GM19395 (cell line): Measurements from ENCODE around the gene TAGLN2.

Source experiments
- ATAC-seq: cut with Tn5 transposase; IDR thresholded peaks from one replicate; pipeline ENCODE4 v1.9.1; 2021; ENCODE audit warnings: mild to moderate bottlenecking, moderate library complexity; ENCODE audit not compliant: unreplicated experiment

TAGLN2 gene

DNA sequence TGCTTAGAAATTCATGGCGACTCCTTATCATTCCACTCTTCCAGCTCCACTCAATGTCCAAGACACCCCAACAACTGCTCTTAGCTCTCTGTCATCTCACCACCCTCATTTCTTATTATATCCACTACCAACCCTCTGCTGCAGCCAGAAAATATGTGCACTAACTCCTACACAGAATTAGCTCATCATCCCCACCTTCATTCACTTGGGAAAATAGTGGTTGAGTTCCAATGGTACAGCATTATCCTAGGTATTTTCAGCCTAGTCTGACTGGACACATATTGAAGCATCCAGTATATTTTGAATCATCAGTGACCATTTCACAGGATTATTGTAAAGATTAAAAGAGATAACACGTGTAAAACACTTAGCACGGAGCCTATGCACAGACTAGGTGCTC is 46.2 kb downstream of the TAGLN2 start:
- ATAC-seq: no peak

DNA sequence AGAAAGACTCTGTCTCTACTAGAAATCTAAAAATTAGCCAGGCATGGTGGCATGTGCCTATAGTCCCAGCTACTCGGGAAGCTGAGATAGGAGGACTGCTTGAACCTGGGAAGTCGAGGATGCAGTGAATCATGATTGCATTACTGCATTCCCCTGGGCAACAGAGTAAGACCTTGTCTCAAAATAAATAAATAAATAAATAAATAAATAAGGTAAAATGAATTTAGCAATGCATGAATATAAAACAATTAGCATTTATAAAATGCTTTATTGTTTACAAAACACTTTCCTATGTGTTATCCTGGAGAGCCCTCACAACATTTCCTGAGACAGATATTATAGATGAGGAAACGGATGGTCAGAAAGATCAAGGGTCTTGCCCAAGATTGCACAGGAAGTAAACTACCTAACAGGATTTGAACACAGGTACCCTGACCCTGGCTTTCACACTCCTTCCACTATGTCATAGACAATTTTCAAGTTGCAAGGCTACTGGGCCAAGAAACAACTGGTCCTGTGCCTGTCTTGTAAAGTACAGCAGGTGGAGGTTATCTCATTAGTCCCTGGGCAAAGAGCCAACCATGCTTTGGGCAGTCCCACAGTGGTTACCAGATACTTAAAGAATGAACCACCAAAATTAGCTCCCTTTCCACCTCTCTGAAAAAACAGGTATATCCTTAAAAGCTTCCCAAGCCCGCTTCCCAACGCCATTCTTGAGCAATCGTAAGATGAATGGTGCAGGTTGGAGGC is 47.4 kb downstream of the TAGLN2 start:
- no peak for ATAC-seq

- no peak for ATAC-seq
Measured at GRCh38 chr1:159873530-159874143, 51.7 kb downstream of the TAGLN2 start.

DNA sequence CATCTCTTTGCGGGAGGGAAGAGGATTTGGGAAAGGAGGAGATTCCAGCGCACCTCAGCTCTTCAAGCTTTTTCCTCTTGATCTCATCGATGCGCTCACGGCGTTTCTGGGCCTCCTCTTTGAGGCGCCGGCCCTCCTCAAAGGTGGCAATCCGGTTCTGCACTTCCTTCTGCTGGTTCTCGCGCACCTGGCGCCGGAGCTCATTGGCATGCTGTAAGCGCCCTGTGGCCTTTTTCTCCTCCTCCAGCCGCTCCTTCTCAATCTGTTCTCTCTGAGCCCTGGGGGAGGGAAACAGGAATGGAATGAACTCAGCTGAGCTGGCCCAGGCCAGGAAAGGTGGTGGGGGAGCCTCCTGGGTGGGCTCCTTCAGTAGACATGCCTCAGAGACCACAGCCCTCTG is 52.4 kb downstream of the TAGLN2 start:
- ATAC-seq: no peak

DNA sequence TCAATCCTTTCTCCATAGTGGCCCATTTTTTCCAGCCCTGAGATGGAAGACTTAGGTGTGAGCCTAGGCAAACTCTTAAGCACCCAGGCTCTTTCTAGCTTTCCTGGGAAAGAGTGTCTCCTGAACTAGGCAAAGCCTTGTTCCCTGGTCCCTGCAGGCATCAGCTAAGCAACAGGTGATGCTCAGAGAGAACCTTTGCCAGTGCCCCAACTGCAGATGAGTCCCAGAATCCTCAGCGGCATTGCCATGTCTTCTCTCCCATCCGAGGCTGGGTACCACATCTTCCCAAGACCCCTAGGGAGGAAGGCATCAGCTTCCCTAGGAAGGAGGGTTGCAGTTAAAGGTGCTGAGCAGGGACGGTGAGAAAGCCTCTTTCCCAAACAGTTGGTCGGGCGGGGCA is 54.6 kb downstream of the TAGLN2 start:
- ATAC-seq: no peak

DNA sequence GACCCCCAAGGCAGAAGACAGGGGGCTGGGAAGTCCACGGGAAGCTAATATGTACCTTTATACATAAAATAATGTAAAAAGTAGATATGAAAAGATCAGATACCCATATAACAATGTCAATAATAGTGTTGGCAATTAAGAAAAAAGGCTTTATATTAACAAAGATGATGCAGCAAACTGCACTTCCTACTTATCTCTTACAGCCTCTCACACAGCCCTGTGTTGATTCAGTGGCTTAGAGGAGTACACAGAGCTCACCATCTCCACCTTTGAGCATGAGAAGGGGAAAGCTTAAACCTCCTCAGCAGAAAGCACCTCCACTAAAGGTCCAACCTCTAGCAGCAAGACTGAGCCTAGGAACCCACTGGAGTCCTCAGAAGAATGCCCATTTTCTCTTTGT is 55.7 kb downstream of the TAGLN2 start:
- no peak for ATAC-seq

GRCh38 chr1:159869173-159869572 is 56.1 kb downstream of the TAGLN2 start:
- no peak for ATAC-seq

DNA sequence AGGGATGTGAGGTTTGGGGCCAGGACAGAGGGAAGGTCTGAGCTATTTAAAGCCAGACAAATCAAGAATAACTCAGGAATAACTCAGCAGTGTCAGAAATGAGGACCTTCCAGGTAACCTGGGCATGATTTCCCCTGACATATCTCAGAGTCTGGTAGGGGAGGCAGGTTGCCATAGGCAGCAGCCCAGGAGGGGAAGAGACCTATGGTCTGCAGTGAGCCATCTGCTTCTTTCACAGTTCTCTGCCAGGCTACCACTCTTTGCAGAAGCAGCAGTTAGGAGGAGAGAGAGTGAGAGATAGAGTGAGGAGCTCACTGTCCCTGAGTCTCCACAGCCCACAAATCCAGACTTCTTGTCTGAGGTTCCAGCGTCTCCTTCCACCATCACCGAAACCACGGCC is 56.5 kb downstream of the TAGLN2 start:
- no peak for ATAC-seq
